Choroid plexus epithelial cell (primary cell): Measurements from ENCODE around the gene CLINT1.

Experiments used
- DNase-seq: peaks from one replicate; pipeline ENCODE4 v3.0.0-alpha.2; 2010; ENCODE audit warnings: low read depth
- H3K4me3 ChIP-seq: 2 replicates; pipeline ENCODE4 v1.5.1; 2011; ENCODE audit warnings: low read depth, mild to moderate bottlenecking, control low read depth, low read length, moderate library complexity
- TF ChIP-seq, protein P1 (sequence below): conservative IDR thresholded peaks from 2 replicates; pipeline ENCODE4 v1.5.1; 2011; ENCODE audit warnings: low read depth, mild to moderate bottlenecking, control low read depth, inconsistent platforms, low read length, moderate library complexity

CLINT1 gene

DNA sequence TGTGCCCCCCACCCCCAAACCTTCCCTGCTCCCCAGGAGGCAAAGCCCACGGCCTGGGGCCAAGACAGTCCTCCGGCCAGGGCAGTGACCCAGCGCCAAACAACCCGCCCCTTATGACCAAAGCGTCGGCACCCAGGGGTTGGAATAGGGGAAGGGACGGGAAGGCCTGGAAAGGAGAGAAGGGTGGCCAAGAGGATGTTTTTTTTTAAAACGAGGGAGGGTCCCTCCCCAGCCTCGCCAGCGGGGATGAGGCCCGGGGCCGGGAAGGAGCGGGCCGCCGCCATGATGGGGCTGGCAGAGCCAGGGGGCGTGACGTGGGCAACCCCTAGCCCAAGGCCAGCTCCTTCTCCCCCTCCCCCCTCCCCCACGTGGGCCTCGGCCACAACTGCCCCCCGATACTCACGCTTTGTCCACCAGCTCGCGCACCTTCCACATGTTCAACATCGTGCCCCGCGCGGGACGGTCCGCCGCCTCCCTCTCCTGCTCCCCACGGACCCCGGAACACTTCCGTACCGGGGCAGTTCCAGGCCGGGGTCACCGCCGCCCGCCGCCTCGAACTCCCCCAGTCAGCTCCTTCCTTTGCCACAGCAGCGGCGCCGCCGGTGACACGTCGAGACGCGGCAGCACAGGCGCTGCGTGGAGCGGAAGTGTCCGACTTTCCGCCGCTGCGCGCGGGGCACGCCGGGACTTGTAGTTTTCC lies at the start of gene CLINT1:
Gene CLINT1, minus strand, starts transcription at position 619 of the 700 bp plus-strand sequence. Its CDS starts 175 bp downstream, at position 444.
- peak within 1 kb of the TSS; percentile 99 for H3K4me3 ChIP-seq
- peak; percentile 86 for DNase-seq
- TF ChIP-seq, protein P1, sequence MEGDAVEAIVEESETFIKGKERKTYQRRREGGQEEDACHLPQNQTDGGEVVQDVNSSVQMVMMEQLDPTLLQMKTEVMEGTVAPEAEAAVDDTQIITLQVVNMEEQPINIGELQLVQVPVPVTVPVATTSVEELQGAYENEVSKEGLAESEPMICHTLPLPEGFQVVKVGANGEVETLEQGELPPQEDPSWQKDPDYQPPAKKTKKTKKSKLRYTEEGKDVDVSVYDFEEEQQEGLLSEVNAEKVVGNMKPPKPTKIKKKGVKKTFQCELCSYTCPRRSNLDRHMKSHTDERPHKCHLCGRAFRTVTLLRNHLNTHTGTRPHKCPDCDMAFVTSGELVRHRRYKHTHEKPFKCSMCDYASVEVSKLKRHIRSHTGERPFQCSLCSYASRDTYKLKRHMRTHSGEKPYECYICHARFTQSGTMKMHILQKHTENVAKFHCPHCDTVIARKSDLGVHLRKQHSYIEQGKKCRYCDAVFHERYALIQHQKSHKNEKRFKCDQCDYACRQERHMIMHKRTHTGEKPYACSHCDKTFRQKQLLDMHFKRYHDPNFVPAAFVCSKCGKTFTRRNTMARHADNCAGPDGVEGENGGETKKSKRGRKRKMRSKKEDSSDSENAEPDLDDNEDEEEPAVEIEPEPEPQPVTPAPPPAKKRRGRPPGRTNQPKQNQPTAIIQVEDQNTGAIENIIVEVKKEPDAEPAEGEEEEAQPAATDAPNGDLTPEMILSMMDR: no peak

GRCh38 chr5:157908459-157908858 lies 49.5 kb upstream of the CLINT1 start:
- no peak for DNase-seq
- TF ChIP-seq, protein P1: no peak
- no peak overlapping the region for H3K4me3 ChIP-seq

- H3K4me3 ChIP-seq: no peak overlapping the region
- TF ChIP-seq, protein P1: no peak
- DNase-seq: no peak
Measured at GRCh38 chr5:157907479-157907878, 48.5 kb upstream of the CLINT1 start.

DNA sequence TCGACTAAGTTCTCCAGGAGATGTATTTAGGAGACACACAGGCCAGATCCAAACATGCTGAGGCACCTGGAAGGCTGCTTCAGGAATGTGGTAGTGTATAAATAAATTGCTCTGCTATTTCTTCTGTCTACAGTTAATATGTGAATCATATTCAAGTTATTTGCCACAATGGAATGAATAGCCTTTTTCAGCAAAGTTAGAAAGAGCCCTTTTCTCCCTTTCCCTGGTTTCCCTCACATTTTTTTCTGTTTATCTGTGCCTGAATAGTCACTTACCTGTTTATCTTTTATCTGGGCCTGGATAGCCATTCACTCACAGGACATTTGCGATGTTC lies 44.1 kb upstream of the CLINT1 start:
- DNase-seq: no peak
- H3K4me3 ChIP-seq: no peak overlapping the region
- TF ChIP-seq, protein P1: no peak

GRCh38 chr5:157902449-157903116 lies 43.6 kb upstream of the CLINT1 start:
- TF ChIP-seq, protein P1: no peak
- no peak for DNase-seq
- no peak overlapping the region for H3K4me3 ChIP-seq

DNA sequence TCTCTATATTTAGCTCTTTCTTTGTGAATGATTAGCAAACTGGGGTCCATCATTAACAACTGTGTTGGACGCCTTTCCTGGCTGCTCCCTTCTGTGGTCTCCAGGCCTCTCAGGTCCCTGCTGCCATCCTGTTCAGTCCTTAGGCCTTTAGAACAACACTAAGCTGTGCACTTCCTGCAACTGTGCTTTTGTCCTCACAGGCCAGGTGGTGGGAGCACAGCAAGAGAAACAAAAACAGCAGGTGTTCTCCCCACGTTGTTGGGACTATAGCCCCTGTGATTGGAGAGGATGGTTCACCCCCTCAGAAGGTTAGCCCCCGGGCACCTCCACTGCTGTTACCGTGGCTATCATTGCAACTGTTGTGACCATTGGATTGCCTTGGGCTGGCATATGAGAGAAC lies 41.7 kb upstream of the CLINT1 start:
- no peak overlapping the region for H3K4me3 ChIP-seq
- TF ChIP-seq, protein P1: no peak
- DNase-seq: no peak

DNA sequence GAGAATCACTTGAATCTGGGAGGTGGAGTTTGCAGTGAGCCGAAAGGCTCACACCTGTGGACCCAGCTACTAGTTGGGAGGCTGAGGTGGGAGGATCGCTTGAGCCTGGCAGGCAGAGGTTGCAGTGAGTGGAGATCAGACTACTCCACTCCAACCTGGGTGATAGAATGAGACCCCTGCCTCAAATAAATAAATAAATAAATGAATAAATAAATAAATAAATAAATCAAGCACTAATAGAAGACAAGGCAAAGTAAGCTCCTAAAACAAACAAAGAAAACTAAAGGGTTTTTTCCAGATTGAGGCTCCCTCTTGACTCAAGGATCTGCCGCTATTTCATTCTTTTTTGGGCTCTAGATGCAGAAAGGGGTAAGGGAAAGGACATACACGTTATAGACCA lies 34.7 kb upstream of the CLINT1 start:
- no peak for DNase-seq
- H3K4me3 ChIP-seq: no peak overlapping the region
- TF ChIP-seq, protein P1: no peak
